Activated CD8-positive, alpha-beta memory T cell treated with anti-CD3 and anti-CD28 coated beads, Interleukin-2, amount 50 U/mL, for 24 hours (primary cell): ENCODE data around the gene SACM1L.

Source experiments
- DNase-seq: peaks from one replicate; pipeline ENCODE4 v3.0.0-alpha.2; 2020; ENCODE audit errors: extremely low read depth

Gene SACM1L

GRCh38 chr3:45786801-45787495, 97.8 kb downstream of the SACM1L start:
- DNase-seq: no peak

GRCh38 chr3:45787551-45787950, 98.4 kb downstream of the SACM1L start:
- no peak for DNase-seq

GRCh38 chr3:45789235-45789812, 100.1 kb downstream of the SACM1L start:
- DNase-seq: no peak

GRCh38 chr3:45790596-45790995, 101.4 kb downstream of the SACM1L start:
- no peak for DNase-seq

GRCh38 chr3:45792036-45792435, 102.8 kb downstream of the SACM1L start:
- DNase-seq: no peak

- DNase-seq: no peak
Observed at GRCh38 chr3:45792516-45793172, 103.4 kb downstream of the SACM1L start.

- no peak for DNase-seq
Observed at GRCh38 chr3:45793482-45794176, 104.4 kb downstream of the SACM1L start.

GRCh38 chr3:45794177-45794560, 105.0 kb downstream of the SACM1L start:
- DNase-seq: no peak

GRCh38 chr3:45794660-45795059, 105.5 kb downstream of the SACM1L start:
- DNase-seq: no peak
